SHP77 (cell line): ENCODE results near the gene GSPT1.
"Not testable (repeated sequence)": the region's sequence is repeated elsewhere in the genome, so short reads cannot be mapped to it uniquely, and the experiment has no call there.

Experiments used
- DNase-seq, 2 experiments: peaks; one replicate each; lab custom pipeline; 2025; lab: John Stamatoyannopoulos, UW

The GSPT1 gene

GRCh38 chr16:11915644-11916523 lies at the start of gene GSPT1:
GSPT1 (minus strand) TSS chr16:11915956; CDS start chr16:11915720, 236 bp downstream.
- DNase-seq, result peak; percentile 95 to 98

GRCh38 chr16:11964761-11965551 lies 49.2 kb upstream of the GSPT1 start, which contains the start of gene TNFRSF17:
TNFRSF17 (plus strand) TSS chr16:11965210; CDS start chr16:11965325, 115 bp downstream.
- no peak for DNase-seq

- no peak for DNase-seq
Observed at GRCh38 chr16:11963706-11964105, 48.0 kb upstream of the GSPT1 start.

GRCh38 chr16:11962978-11963377 lies 47.2 kb upstream of the GSPT1 start:
- DNase-seq, result not testable (repeated sequence)

GRCh38 chr16:11962457-11962856 lies 46.7 kb upstream of the GSPT1 start:
- not testable (repeated sequence) for DNase-seq

GRCh38 chr16:11957591-11958395 lies 42.0 kb upstream of the GSPT1 start:
- no peak for DNase-seq

GRCh38 chr16:11956558-11956957 lies 40.8 kb upstream of the GSPT1 start:
- no peak for DNase-seq

- no peak for DNase-seq
Observed at GRCh38 chr16:11955713-11956123, 40.0 kb upstream of the GSPT1 start.

- not testable (repeated sequence) for DNase-seq
Observed at GRCh38 chr16:11953576-11953975, 37.8 kb upstream of the GSPT1 start.

GRCh38 chr16:11950388-11950787 lies 34.6 kb upstream of the GSPT1 start:
- no peak for DNase-seq

GRCh38 chr16:11949527-11949926 lies 33.8 kb upstream of the GSPT1 start:
- DNase-seq, result peak; percentile 28 to 65

- no peak for DNase-seq
Observed at GRCh38 chr16:11948819-11949218, 33.1 kb upstream of the GSPT1 start.

GRCh38 chr16:11946433-11946832 lies 30.7 kb upstream of the GSPT1 start:
- DNase-seq, result no peak

- DNase-seq, result not testable (repeated sequence)
Observed at GRCh38 chr16:11941945-11942344, 26.2 kb upstream of the GSPT1 start, which contains the start of gene NPIPB2. NPIPB2 (minus strand) TSS chr16:11942045; CDS start chr16:11942045, 0 bp downstream.

GRCh38 chr16:11927350-11927749 lies 11.6 kb upstream of the GSPT1 start:
- DNase-seq, result not testable (repeated sequence)

- DNase-seq, result not testable (repeated sequence)
Observed at GRCh38 chr16:11924046-11924445, 8.3 kb upstream of the GSPT1 start.

- DNase-seq, result peak; percentile 83 to 88
Observed at GRCh38 chr16:11916524-11917285, 949 bp upstream of the GSPT1 start.

GRCh38 chr16:11915114-11915643 lies 577 bp downstream of the GSPT1 start:
- DNase-seq, result peak in 1 of 2 experiments; percentile 6

- peak in 1 of 2 experiments; percentile 12 for DNase-seq
Observed at GRCh38 chr16:11914210-11915113, 1.3 kb downstream of the GSPT1 start.
